Measurements from ENCODE around the gene LRRK1. TPM values are rescaled to one million over a fixed set of nuclear protein-coding genes. Genes with fewer than 3 reads are reported as not detected.

Gene LRRK1
- total RNA-seq, 1 donor from 2014 or later, result 3.0 TPM

DNA sequence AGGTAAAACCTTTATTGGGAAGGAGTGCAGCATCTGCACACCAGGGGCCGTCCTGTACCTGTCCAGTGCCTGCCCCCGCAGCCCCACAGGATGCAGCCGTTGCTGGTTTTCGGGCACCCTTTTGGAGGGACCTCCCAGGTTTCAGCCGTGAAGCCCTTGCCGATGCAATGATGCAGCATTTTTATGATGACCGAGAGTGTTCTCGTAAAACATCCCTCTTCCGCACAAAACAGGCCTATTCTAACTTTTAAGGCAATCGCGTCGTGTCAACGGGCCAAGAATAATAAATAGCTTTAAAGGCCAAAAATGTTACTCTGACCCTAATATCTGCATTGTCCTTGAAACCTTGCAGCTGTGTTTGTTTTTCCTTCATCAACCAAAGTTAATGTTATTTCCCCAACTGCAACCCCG, 126.1 kb downstream of the LRRK1 start:
- TF ChIP-seq, protein P1, sequence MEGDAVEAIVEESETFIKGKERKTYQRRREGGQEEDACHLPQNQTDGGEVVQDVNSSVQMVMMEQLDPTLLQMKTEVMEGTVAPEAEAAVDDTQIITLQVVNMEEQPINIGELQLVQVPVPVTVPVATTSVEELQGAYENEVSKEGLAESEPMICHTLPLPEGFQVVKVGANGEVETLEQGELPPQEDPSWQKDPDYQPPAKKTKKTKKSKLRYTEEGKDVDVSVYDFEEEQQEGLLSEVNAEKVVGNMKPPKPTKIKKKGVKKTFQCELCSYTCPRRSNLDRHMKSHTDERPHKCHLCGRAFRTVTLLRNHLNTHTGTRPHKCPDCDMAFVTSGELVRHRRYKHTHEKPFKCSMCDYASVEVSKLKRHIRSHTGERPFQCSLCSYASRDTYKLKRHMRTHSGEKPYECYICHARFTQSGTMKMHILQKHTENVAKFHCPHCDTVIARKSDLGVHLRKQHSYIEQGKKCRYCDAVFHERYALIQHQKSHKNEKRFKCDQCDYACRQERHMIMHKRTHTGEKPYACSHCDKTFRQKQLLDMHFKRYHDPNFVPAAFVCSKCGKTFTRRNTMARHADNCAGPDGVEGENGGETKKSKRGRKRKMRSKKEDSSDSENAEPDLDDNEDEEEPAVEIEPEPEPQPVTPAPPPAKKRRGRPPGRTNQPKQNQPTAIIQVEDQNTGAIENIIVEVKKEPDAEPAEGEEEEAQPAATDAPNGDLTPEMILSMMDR (IDR thresholded peaks at IDR 0.05; ENCODE audit: borderline replicate concordance), result no peak
- H3K36me3 ChIP-seq, result no peaks in the 10 kb centered on the region
- peak; percentile 17 for DNase-seq
- H3K4me3 ChIP-seq, result no peak overlapping the region
- peaks cover 29% of the 10 kb centered on the region for H3K4me1 ChIP-seq
- intact Hi-C loops (cut with micrococcal nuclease), result no loop called here
- H3K27ac ChIP-seq (replicated peaks), result peak overlapping the region; percentile 77
- no peaks in the 10 kb centered on the region for H3K27me3 ChIP-seq (ENCODE audit: low read depth)
- H3K9me3 ChIP-seq (replicated peaks), result peaks cover 11% of the 10 kb centered on the region

DNA sequence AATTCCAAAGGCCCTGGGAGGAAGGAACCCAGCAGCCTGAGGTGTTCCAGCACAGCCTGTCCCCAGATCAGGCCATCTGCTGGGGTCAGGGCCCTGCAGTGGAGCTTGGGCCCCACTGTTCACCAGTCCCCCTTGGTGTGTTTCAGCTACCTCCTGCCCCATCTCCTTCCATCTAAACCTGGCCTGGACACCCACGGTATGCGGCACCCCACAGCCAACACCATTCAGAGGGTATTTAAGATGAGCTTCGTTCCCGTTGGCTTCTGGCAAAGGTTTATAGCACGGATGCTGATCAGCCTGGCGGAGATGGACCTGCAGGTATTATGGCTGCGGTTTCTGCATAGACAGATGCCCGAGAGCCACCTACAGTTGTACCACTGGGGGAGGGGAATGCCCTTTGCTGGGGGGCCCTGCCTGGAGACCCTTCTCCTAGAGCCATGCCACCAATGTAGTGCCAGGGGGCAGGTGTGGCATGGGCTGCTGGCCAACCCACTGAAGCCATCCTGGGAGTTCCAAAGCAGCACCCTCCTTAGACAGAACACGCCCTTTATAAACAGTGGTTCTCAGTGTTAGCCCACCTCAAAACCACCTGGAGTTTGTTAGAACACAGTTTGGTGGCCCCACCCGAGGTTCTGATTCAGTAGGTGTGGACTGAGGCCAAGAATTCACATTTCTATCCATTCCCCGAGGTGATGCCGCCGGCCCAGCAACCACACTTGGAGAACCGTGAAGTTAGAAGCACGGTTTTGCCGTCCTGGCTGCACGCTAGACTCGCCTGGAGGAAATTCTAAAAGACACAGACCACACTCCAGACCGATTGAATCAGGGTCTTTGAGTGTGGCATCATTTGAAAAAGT, 126.9 kb downstream of the LRRK1 start:
- intact Hi-C loops (cut with micrococcal nuclease), result no loop called here
- TF ChIP-seq, protein P1 (IDR thresholded peaks at IDR 0.05; ENCODE audit: borderline replicate concordance), result no peak
- DNase-seq, result peak; percentile 14

GRCh38 chr15:101046826-101047225, 127.7 kb downstream of the LRRK1 start:
- H3K36me3 ChIP-seq, result no peaks in the 10 kb centered on the region
- intact Hi-C loops (cut with micrococcal nuclease), result no loop called here
- peaks cover 31% of the 10 kb centered on the region for H3K4me1 ChIP-seq
- TF ChIP-seq, protein P1 (IDR thresholded peaks at IDR 0.05; ENCODE audit: borderline replicate concordance), result no peak
- no peak for DNase-seq
- no peak overlapping the region for H3K4me3 ChIP-seq
- H3K9me3 ChIP-seq (replicated peaks), result no peaks in the 10 kb centered on the region
- peak overlapping the region; percentile 77 for H3K27ac ChIP-seq (replicated peaks)
- H3K27me3 ChIP-seq (ENCODE audit: low read depth), result no peaks in the 10 kb centered on the region

More for the DNA sequence above, 126.9 kb downstream of the LRRK1 start:
- H3K9me3 ChIP-seq (replicated peaks), result peaks cover 6% of the 10 kb centered on the region
- no peaks in the 10 kb centered on the region for H3K36me3 ChIP-seq
- H3K27me3 ChIP-seq (ENCODE audit: low read depth), result no peaks in the 10 kb centered on the region
- H3K4me1 ChIP-seq, result peaks cover 31% of the 10 kb centered on the region
- H3K4me3 ChIP-seq, result no peak overlapping the region
- H3K27ac ChIP-seq (replicated peaks), result peak overlapping the region; percentile 77

DNA sequence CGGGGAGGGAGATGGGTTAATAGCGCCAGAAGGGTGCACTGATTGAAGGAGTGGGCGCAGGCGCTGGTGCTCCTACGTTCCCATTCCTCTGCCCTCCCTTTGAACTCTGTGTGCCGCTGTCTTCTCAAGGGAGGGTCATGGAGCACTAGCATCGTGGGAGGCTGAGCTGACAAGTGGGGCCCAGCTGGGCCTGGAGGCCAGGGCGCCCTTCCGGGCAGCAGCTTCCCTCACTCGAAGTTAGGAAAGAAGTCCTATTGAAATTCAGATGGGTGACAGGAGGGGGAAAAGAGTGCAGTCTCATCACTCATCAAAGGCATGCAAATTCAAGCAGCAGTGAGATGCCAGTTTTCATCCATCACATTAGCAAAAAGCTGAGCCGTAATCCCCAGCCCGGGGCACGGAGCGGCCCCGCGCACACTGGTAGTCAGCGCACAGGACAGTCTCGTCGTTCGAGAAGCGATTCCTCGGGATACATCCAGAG, 128.2 kb downstream of the LRRK1 start:
- peaks cover 31% of the 10 kb centered on the region for H3K4me1 ChIP-seq
- H3K9me3 ChIP-seq (replicated peaks), result no peaks in the 10 kb centered on the region
- H3K27me3 ChIP-seq (ENCODE audit: low read depth), result no peaks in the 10 kb centered on the region
- H3K27ac ChIP-seq (replicated peaks), result no peak overlapping the region
- intact Hi-C loops (cut with micrococcal nuclease), result no loop called here
- no peak overlapping the region for H3K4me3 ChIP-seq
- DNase-seq, result peak; percentile 9
- H3K36me3 ChIP-seq, result no peaks in the 10 kb centered on the region
- TF ChIP-seq, protein P1 (IDR thresholded peaks at IDR 0.05; ENCODE audit: borderline replicate concordance), result no peak

DNA sequence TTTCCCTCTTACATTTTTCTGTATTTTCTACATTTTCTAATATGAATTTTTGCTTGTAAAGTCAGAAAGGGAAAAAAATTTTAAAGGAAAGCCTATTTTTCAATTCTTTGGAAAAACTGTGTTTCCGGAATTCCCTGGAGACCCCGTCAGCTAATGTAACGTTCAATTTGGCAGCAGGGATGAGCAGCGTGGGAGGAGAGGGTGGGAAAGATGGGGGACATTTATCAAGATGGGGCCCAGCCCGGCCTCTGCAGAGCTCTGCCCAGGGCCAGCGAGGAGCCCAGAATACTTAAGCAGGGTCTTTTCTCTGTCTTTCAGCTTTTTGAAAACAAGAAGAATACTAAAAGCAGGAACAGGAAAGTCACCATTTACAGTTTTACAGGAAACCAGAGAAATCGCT, 129.0 kb downstream of the LRRK1 start:
- intact Hi-C loops (cut with micrococcal nuclease), result no loop called here
- DNase-seq, result no peak
- TF ChIP-seq, protein P1 (IDR thresholded peaks at IDR 0.05; ENCODE audit: borderline replicate concordance), result no peak
- Histone ChIP-seq H3K27me3 (ENCODE audit: low read depth) (no peaks in the 10 kb centered on the region), H3K4me1 (peaks cover 31% of the 10 kb centered on the region), H3K4me3 (no peak overlapping the region), H3K36me3 (no peaks in the 10 kb centered on the region), H3K27ac (replicated peaks) (no peak overlapping the region), H3K9me3 (replicated peaks) (no peaks in the 10 kb centered on the region)
